Measurements from ENCODE around the gene ZCCHC7.

Gene ZCCHC7

GRCh38 chr9:37229882-37230482, 109.6 kb downstream of the ZCCHC7 start:
- Histone ChIP-seq H3K4me3 (ENCODE audit: low read depth, low read length) (no peak overlapping the region), H3K9me3 (ENCODE audit: control insufficient read depth, insufficient read depth, low read length) (no peaks in the 10 kb centered on the region), H3K36me3 (ENCODE audit: control insufficient read depth, insufficient read depth, low read length) (no peaks in the 10 kb centered on the region), H3K27me3 (ENCODE audit: control insufficient read depth, insufficient read depth, low read length) (no peaks in the 10 kb centered on the region), H3K4me1 (ENCODE audit: control insufficient read depth, insufficient read depth, low read length) (peaks cover 15% of the 10 kb centered on the region), H3K27ac (ENCODE audit: low read depth, low read length) (no peak overlapping the region), H3K9ac (ENCODE audit: low read depth, low read length) (no peak overlapping the region)

GRCh38 chr9:37236822-37237221, 116.4 kb downstream of the ZCCHC7 start:
- Histone ChIP-seq H3K36me3 (ENCODE audit: control insufficient read depth, insufficient read depth, low read length) (no peaks in the 10 kb centered on the region), H3K4me1 (ENCODE audit: control insufficient read depth, insufficient read depth, low read length) (peaks cover 24% of the 10 kb centered on the region), H3K9ac (ENCODE audit: low read depth, low read length) (no peak overlapping the region), H3K9me3 (ENCODE audit: control insufficient read depth, insufficient read depth, low read length) (no peaks in the 10 kb centered on the region), H3K27me3 (ENCODE audit: control insufficient read depth, insufficient read depth, low read length) (no peaks in the 10 kb centered on the region), H3K4me3 (ENCODE audit: low read depth, low read length) (no peak overlapping the region), H3K27ac (ENCODE audit: low read depth, low read length) (no peak overlapping the region)

- peaks cover 27% of the 10 kb centered on the region for H3K4me1 ChIP-seq (ENCODE audit: control insufficient read depth, insufficient read depth, low read length)
- no peaks in the 10 kb centered on the region for H3K27me3 ChIP-seq (ENCODE audit: control insufficient read depth, insufficient read depth, low read length)
- H3K36me3 ChIP-seq (ENCODE audit: control insufficient read depth, insufficient read depth, low read length) = no peaks in the 10 kb centered on the region
- H3K9ac ChIP-seq (ENCODE audit: low read depth, low read length) = no peak overlapping the region
- H3K9me3 ChIP-seq (ENCODE audit: control insufficient read depth, insufficient read depth, low read length) = no peaks in the 10 kb centered on the region
- no peak overlapping the region for H3K27ac ChIP-seq (ENCODE audit: low read depth, low read length)
- H3K4me3 ChIP-seq (ENCODE audit: low read depth, low read length) = no peak overlapping the region
These were observed 117.7 kb downstream of the ZCCHC7 start for GRCh38 chr9:37238122-37238521.

- H3K36me3 ChIP-seq (ENCODE audit: control insufficient read depth, insufficient read depth, low read length) = no peaks in the 10 kb centered on the region
- H3K9ac ChIP-seq (ENCODE audit: low read depth, low read length) = no peak overlapping the region
- H3K9me3 ChIP-seq (ENCODE audit: control insufficient read depth, insufficient read depth, low read length) = no peaks in the 10 kb centered on the region
- no peak overlapping the region for H3K27ac ChIP-seq (ENCODE audit: low read depth, low read length)
- H3K27me3 ChIP-seq (ENCODE audit: control insufficient read depth, insufficient read depth, low read length) = no peaks in the 10 kb centered on the region
- no peak overlapping the region for H3K4me3 ChIP-seq (ENCODE audit: low read depth, low read length)
- peaks cover 40% of the 10 kb centered on the region for H3K4me1 ChIP-seq (ENCODE audit: control insufficient read depth, insufficient read depth, low read length)
These were observed 119.0 kb downstream of the ZCCHC7 start for GRCh38 chr9:37239224-37239859.

DNA sequence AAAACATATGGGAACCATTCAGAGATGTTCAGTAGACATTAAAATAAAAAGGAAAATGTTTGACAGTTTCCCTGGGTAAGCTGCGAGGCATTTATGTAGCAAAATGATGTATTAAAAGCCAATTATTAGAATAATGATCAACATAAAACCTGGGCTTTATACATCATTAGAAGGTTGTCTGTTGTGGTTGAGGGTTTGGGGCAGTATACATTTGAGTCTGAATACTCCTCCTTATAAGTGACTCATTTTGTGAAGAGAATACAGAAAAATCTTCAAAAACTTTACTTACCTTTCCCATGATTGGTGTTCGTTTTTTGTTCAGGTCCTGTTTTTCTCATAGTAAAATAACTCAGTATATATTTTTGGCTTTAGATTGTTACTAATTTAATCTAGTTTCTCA, 119.5 kb downstream of the ZCCHC7 start:
- H3K4me3 ChIP-seq (ENCODE audit: low read depth, low read length) = no peak overlapping the region
- H3K9ac ChIP-seq (ENCODE audit: low read depth, low read length) = no peak overlapping the region
- H3K4me1 ChIP-seq (ENCODE audit: control insufficient read depth, insufficient read depth, low read length) = peaks cover 45% of the 10 kb centered on the region
- no peaks in the 10 kb centered on the region for H3K27me3 ChIP-seq (ENCODE audit: control insufficient read depth, insufficient read depth, low read length)
- no peaks in the 10 kb centered on the region for H3K9me3 ChIP-seq (ENCODE audit: control insufficient read depth, insufficient read depth, low read length)
- H3K27ac ChIP-seq (ENCODE audit: low read depth, low read length) = no peak overlapping the region
- no peaks in the 10 kb centered on the region for H3K36me3 ChIP-seq (ENCODE audit: control insufficient read depth, insufficient read depth, low read length)

- H3K27ac ChIP-seq (ENCODE audit: low read depth, low read length) = no peak overlapping the region
- H3K27me3 ChIP-seq (ENCODE audit: control insufficient read depth, insufficient read depth, low read length) = no peaks in the 10 kb centered on the region
- no peak overlapping the region for H3K9ac ChIP-seq (ENCODE audit: low read depth, low read length)
- no peak overlapping the region for H3K4me3 ChIP-seq (ENCODE audit: low read depth, low read length)
- H3K9me3 ChIP-seq (ENCODE audit: control insufficient read depth, insufficient read depth, low read length) = no peaks in the 10 kb centered on the region
- H3K4me1 ChIP-seq (ENCODE audit: control insufficient read depth, insufficient read depth, low read length) = peaks cover 45% of the 10 kb centered on the region
- H3K36me3 ChIP-seq (ENCODE audit: control insufficient read depth, insufficient read depth, low read length) = no peaks in the 10 kb centered on the region
These were observed 121.0 kb downstream of the ZCCHC7 start for GRCh38 chr9:37241340-37241739.

DNA sequence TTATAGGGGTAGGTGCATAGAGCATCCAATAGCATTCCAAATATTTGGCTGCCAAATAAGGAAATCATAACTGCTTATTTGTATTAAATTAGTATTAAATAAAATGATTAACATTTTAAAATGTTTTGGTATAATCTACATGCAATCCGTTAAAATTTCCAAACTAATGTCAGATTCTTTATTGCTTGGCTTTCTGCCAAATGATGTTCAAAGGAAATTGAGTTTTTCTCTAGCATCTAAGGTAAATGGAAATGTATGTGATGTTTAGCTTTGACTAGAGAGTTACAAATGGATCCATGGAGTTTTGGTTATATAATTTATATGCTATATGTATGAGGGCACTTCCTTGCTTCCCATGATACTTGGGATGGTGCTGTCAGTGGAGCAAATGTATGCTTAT, 121.7 kb downstream of the ZCCHC7 start:
- H3K27ac ChIP-seq (ENCODE audit: low read depth, low read length) = no peak overlapping the region
- no peaks in the 10 kb centered on the region for H3K9me3 ChIP-seq (ENCODE audit: control insufficient read depth, insufficient read depth, low read length)
- H3K9ac ChIP-seq (ENCODE audit: low read depth, low read length) = no peak overlapping the region
- H3K4me3 ChIP-seq (ENCODE audit: low read depth, low read length) = no peak overlapping the region
- H3K27me3 ChIP-seq (ENCODE audit: control insufficient read depth, insufficient read depth, low read length) = no peaks in the 10 kb centered on the region
- peaks cover 45% of the 10 kb centered on the region for H3K4me1 ChIP-seq (ENCODE audit: control insufficient read depth, insufficient read depth, low read length)
- no peaks in the 10 kb centered on the region for H3K36me3 ChIP-seq (ENCODE audit: control insufficient read depth, insufficient read depth, low read length)

- Histone ChIP-seq H3K4me3 (ENCODE audit: low read depth, low read length) (0 out of 2 replicates have a peak overlapping the region, but pooled peaks have one; percentile 18), H3K36me3 (ENCODE audit: control insufficient read depth, insufficient read depth, low read length) (no peaks in the 10 kb centered on the region), H3K9ac (ENCODE audit: low read depth, low read length) (no peak overlapping the region), H3K9me3 (ENCODE audit: control insufficient read depth, insufficient read depth, low read length) (no peaks in the 10 kb centered on the region), H3K27ac (ENCODE audit: low read depth, low read length) (peak overlapping the region; percentile 39), H3K4me1 (ENCODE audit: control insufficient read depth, insufficient read depth, low read length) (peaks cover 38% of the 10 kb centered on the region), H3K27me3 (ENCODE audit: control insufficient read depth, insufficient read depth, low read length) (no peaks in the 10 kb centered on the region)
These were observed 123.4 kb downstream of the ZCCHC7 start for GRCh38 chr9:37243588-37244345.

GRCh38 chr9:37246826-37247225, 126.5 kb downstream of the ZCCHC7 start:
- H3K4me3 ChIP-seq (ENCODE audit: low read depth, low read length) = no peak overlapping the region
- peaks cover 41% of the 10 kb centered on the region for H3K4me1 ChIP-seq (ENCODE audit: control insufficient read depth, insufficient read depth, low read length)
- no peak overlapping the region for H3K27ac ChIP-seq (ENCODE audit: low read depth, low read length)
- H3K27me3 ChIP-seq (ENCODE audit: control insufficient read depth, insufficient read depth, low read length) = no peaks in the 10 kb centered on the region
- no peak overlapping the region for H3K9ac ChIP-seq (ENCODE audit: low read depth, low read length)
- H3K36me3 ChIP-seq (ENCODE audit: control insufficient read depth, insufficient read depth, low read length) = peaks cover 3% of the 10 kb centered on the region; the same call in 1 of the 2 replicates
- H3K9me3 ChIP-seq (ENCODE audit: control insufficient read depth, insufficient read depth, low read length) = no peaks in the 10 kb centered on the region

- H3K27me3 ChIP-seq (ENCODE audit: control insufficient read depth, insufficient read depth, low read length) = no peaks in the 10 kb centered on the region
- H3K27ac ChIP-seq (ENCODE audit: low read depth, low read length) = no peak overlapping the region
- peaks cover 3% of the 10 kb centered on the region; the same call in 1 of the 2 replicates for H3K36me3 ChIP-seq (ENCODE audit: control insufficient read depth, insufficient read depth, low read length)
- no peaks in the 10 kb centered on the region for H3K9me3 ChIP-seq (ENCODE audit: control insufficient read depth, insufficient read depth, low read length)
- peaks cover 49% of the 10 kb centered on the region for H3K4me1 ChIP-seq (ENCODE audit: control insufficient read depth, insufficient read depth, low read length)
- H3K9ac ChIP-seq (ENCODE audit: low read depth, low read length) = no peak overlapping the region
- H3K4me3 ChIP-seq (ENCODE audit: low read depth, low read length) = no peak overlapping the region
These were observed 128.3 kb downstream of the ZCCHC7 start for GRCh38 chr9:37248651-37249163.

DNA sequence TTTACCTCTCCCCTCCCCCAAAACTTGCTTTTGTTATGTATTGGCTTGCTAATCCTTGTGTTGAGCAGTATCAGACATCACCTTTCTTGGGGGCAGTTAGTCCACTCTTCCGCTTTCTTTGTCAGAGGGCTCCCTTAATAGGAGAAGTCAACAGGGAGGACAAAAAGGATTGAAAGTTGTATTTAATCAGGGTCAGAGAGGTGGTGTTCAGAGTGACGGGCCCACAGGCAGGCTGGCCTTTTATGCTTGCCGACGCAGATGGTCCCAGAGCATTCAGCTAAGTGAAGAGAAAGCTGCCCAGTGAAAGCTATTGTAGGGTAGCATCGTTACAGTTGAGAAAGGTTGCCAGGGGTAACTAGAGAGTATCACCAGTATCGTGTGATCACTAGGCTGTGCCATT, 131.1 kb downstream of the ZCCHC7 start:
- no peaks in the 10 kb centered on the region for H3K27me3 ChIP-seq (ENCODE audit: control insufficient read depth, insufficient read depth, low read length)
- peaks cover 3% of the 10 kb centered on the region; the same call in 1 of the 2 replicates for H3K36me3 ChIP-seq (ENCODE audit: control insufficient read depth, insufficient read depth, low read length)
- H3K27ac ChIP-seq (ENCODE audit: low read depth, low read length) = peak overlapping the region; percentile 79
- no peaks in the 10 kb centered on the region for H3K9me3 ChIP-seq (ENCODE audit: control insufficient read depth, insufficient read depth, low read length)
- peak overlapping the region; percentile 20 for H3K4me3 ChIP-seq (ENCODE audit: low read depth, low read length)
- H3K4me1 ChIP-seq (ENCODE audit: control insufficient read depth, insufficient read depth, low read length) = peaks cover 45% of the 10 kb centered on the region
- peak overlapping the region; percentile 2; the same call in 1 of the 2 replicates for H3K9ac ChIP-seq (ENCODE audit: low read depth, low read length)

Measured in HUES48 (cell line).